ENCODE measurements around the gene CERCAM.

DNA sequence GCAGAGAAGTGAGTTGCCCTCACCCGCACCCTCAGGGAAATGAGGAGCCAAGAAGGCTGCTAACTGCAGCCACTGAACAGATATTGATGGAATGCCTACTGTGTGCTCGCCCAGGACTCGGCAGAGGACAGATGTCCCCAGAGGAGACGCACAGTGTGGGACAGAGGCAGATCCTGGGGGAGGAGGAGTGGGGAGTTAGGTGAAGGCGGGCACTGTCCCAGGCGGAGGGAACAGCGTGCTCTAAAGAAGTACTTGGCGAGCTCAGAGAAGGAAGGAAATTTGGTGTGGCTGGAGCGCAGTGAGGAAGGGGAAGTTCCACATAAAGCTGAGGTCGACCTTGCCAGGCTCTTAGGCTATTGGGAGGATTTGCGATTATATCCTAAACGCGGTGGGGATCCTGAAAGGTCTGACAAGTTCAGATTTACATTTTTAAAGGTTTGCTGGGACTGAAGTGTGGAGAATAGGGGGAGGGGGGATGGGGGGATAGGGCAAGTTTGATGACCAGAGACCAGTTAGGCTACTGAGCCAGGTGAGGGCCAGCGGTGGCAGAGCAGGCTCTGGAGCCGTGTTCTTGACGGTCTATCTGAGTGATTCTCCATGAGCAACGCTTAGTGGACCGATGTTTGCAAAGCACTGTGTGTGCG, 23.6 kb upstream of the CERCAM start:
- TF ChIP-seq, protein P1, sequence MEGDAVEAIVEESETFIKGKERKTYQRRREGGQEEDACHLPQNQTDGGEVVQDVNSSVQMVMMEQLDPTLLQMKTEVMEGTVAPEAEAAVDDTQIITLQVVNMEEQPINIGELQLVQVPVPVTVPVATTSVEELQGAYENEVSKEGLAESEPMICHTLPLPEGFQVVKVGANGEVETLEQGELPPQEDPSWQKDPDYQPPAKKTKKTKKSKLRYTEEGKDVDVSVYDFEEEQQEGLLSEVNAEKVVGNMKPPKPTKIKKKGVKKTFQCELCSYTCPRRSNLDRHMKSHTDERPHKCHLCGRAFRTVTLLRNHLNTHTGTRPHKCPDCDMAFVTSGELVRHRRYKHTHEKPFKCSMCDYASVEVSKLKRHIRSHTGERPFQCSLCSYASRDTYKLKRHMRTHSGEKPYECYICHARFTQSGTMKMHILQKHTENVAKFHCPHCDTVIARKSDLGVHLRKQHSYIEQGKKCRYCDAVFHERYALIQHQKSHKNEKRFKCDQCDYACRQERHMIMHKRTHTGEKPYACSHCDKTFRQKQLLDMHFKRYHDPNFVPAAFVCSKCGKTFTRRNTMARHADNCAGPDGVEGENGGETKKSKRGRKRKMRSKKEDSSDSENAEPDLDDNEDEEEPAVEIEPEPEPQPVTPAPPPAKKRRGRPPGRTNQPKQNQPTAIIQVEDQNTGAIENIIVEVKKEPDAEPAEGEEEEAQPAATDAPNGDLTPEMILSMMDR (IDR thresholded peaks at IDR 0.05; ENCODE audit: poor library complexity, severe bottlenecking), result no peak
- TF ChIP-seq EP300 (conservative IDR thresholded peaks at IDR 0.05; ENCODE audit: poor library complexity, severe bottlenecking) (no peak), POLR2AphosphoS5 (IDR thresholded peaks at IDR 0.05) (no peak), SMC3 (conservative IDR thresholded peaks at IDR 0.05; ENCODE audit: poor library complexity) (no peak), MXI1 (conservative IDR thresholded peaks at IDR 0.05; ENCODE audit: poor library complexity, severe bottlenecking) (no peak), EZH2 (IDR thresholded peaks at IDR 0.05; ENCODE audit: borderline replicate concordance, insufficient read depth, low read length, poor library complexity, severe bottlenecking) (no peak), RAD21 (conservative IDR thresholded peaks at IDR 0.05) (no peak)
- TF ChIP-seq, protein P2, sequence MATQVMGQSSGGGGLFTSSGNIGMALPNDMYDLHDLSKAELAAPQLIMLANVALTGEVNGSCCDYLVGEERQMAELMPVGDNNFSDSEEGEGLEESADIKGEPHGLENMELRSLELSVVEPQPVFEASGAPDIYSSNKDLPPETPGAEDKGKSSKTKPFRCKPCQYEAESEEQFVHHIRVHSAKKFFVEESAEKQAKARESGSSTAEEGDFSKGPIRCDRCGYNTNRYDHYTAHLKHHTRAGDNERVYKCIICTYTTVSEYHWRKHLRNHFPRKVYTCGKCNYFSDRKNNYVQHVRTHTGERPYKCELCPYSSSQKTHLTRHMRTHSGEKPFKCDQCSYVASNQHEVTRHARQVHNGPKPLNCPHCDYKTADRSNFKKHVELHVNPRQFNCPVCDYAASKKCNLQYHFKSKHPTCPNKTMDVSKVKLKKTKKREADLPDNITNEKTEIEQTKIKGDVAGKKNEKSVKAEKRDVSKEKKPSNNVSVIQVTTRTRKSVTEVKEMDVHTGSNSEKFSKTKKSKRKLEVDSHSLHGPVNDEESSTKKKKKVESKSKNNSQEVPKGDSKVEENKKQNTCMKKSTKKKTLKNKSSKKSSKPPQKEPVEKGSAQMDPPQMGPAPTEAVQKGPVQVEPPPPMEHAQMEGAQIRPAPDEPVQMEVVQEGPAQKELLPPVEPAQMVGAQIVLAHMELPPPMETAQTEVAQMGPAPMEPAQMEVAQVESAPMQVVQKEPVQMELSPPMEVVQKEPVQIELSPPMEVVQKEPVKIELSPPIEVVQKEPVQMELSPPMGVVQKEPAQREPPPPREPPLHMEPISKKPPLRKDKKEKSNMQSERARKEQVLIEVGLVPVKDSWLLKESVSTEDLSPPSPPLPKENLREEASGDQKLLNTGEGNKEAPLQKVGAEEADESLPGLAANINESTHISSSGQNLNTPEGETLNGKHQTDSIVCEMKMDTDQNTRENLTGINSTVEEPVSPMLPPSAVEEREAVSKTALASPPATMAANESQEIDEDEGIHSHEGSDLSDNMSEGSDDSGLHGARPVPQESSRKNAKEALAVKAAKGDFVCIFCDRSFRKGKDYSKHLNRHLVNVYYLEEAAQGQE (IDR thresholded peaks at IDR 0.05; ENCODE audit: borderline replicate concordance), result no peak
